ENCODE results near the gene CHTF18. TPM values are rescaled to one million over a fixed set of nuclear protein-coding genes. Genes with fewer than 3 reads are reported as not detected.

The CHTF18 gene
- total RNA-seq, 6 experiments from 2014 or later = 2.9 to 7.8 (median 4.6) TPM

DNA sequence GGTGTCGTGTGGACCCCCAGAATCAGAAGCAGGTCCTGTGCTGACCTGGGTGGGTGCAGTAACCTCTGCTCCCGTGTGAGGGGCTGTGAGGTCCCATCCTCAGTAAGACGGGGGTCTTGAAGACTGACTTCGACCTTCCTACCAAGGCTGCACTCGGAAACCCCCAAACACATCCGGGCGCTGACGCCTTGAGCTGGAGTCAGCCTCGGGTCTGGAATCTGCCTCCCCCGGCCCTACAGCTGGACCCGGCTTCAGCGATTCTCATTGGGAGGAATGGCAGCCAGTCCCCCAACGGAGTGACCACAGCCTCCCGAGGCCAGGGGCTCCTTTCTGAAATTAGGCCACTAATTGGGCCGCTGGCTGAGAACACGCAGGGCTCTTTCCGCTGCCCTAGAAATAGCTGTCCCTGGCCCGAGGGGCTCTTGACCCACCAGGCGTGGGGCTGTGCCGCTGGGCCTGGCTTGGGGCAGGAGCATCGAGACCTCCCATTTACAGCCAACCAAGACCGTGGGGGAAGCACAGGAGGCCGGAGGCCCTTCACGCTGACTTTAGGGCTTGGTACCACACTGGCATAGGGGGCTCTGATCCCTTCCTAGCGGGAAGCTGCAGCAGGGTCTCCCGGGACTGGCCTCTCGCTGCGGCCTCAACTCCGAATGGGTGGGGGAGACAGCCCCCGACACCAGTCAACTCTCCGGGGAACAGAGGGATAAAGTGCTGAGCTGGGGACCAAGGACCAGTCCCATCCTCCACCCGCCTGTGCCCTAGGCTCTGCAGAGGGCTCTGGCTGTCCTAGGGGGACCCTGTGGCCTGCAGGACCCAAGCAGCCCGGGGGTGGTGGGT is 14.7 kb downstream of the CHTF18 start:
- no peak for ATAC-seq
- H3K9me3 ChIP-seq = no peaks in the 10 kb centered on the region
- H3K27me3 ChIP-seq = no peaks in the 10 kb centered on the region
- DNase-seq = no peak
- intact Hi-C loops (cut with DNase I) = no loop called here
- H3K27ac ChIP-seq = no peak overlapping the region
- no peak for TF ChIP-seq POLR2A (IDR thresholded peaks at IDR 0.05)
- TF ChIP-seq, protein P1, sequence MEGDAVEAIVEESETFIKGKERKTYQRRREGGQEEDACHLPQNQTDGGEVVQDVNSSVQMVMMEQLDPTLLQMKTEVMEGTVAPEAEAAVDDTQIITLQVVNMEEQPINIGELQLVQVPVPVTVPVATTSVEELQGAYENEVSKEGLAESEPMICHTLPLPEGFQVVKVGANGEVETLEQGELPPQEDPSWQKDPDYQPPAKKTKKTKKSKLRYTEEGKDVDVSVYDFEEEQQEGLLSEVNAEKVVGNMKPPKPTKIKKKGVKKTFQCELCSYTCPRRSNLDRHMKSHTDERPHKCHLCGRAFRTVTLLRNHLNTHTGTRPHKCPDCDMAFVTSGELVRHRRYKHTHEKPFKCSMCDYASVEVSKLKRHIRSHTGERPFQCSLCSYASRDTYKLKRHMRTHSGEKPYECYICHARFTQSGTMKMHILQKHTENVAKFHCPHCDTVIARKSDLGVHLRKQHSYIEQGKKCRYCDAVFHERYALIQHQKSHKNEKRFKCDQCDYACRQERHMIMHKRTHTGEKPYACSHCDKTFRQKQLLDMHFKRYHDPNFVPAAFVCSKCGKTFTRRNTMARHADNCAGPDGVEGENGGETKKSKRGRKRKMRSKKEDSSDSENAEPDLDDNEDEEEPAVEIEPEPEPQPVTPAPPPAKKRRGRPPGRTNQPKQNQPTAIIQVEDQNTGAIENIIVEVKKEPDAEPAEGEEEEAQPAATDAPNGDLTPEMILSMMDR (IDR thresholded peaks at IDR 0.05) = no peak
- 50% methylated on average over 3 of the region's 33 CpGs for WGBS (ENCODE audit: insufficient coverage, low coverage, low lambda C conversion rate, missing lambda C conversion rate)
- peaks cover 0 to 3% (median 0%) of the 10 kb centered on the region in 4 donors for H3K4me1 ChIP-seq
- H3K36me3 ChIP-seq = no peaks in the 10 kb centered on the region
- H3K4me3 ChIP-seq = no peak overlapping the region

- Histone ChIP-seq H3K4me3 (no peak overlapping the region), H3K27ac (no peak overlapping the region), H3K9me3 (no peaks in the 10 kb centered on the region), H3K27me3 (no peaks in the 10 kb centered on the region), H3K4me1 (peaks cover 0 to 5% (median 0%) of the 10 kb centered on the region in 4 donors), H3K36me3 (no peaks in the 10 kb centered on the region)
- ATAC-seq (no peak), DNase-seq (no peak)
- TF ChIP-seq POLR2A (IDR thresholded peaks at IDR 0.05) = no peak
- TF ChIP-seq, protein P1 (IDR thresholded peaks at IDR 0.05) = no peak
- intact Hi-C loops (cut with DNase I) = no loop called here
- 39% methylated on average over 8 of the region's 8 CpGs for WGBS (ENCODE audit: insufficient coverage, low coverage, low lambda C conversion rate, missing lambda C conversion rate)
These were observed 15.3 kb downstream of the CHTF18 start for GRCh38 chr16:803754-804080.

DNA sequence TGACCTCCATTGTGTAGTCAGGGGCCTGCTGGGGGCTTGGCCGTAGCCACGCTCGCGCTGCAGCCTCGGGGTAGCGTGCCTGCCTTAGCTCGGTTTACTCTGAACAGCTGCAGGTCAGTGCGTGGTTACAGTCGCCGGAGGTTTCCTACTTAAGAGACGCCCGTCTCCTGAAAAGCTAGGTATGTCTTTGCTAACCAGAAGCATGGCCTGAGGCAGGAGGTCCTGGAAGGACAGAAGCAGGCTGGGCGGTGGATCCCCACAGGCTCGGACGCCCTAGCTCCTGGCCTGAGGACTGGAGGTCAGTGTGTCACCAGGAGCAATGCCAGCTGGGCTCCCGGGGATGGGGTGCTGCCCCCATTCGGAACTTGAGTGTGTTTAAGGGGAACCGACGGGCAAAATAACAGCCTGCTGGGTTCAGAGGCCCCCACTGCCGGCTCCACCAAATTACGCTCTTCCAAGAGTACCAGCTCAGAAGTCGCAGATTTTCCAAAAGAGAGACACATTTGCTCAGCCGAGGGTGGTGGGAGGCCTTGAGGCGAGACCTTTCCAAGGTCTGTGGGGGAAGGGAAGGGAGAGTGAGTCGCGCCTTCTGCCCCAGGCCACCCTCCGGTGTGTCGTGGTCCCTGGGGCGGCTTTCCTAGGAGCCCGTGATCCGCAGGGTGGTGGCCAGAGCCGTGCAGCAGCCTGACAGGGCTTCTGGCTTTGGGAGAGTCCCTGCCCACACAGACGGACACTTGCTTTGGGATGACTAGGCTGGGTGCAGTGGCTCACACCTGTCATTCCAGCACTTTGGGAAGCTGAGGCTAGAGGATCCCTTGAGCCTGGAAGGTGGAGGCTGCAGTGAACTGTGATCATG is 16.0 kb downstream of the CHTF18 start:
- TF ChIP-seq POLR2A (IDR thresholded peaks at IDR 0.05) = no peak
- TF ChIP-seq, protein P1 (IDR thresholded peaks at IDR 0.05) = no peak
- Histone ChIP-seq H3K4me3 (no peak overlapping the region), H3K27ac (no peak overlapping the region), H3K27me3 (no peaks in the 10 kb centered on the region), H3K4me1 (peaks cover 0 to 5% (median 0%) of the 10 kb centered on the region in 4 donors), H3K9me3 (no peaks in the 10 kb centered on the region), H3K36me3 (no peaks in the 10 kb centered on the region)
- DNase-seq = no peak
- WGBS (ENCODE audit: insufficient coverage, low coverage, low lambda C conversion rate, missing lambda C conversion rate) = 56% methylated on average over 15 of the region's 33 CpGs
- no peak for ATAC-seq
- intact Hi-C loops (cut with DNase I) = no loop called here

GRCh38 chr16:805474-805873 is 17.1 kb downstream of the CHTF18 start:
- Histone ChIP-seq H3K9me3 (no peaks in the 10 kb centered on the region), H3K36me3 (no peaks in the 10 kb centered on the region), H3K27me3 (no peaks in the 10 kb centered on the region), H3K27ac (no peak overlapping the region), H3K4me1 (peaks cover 0 to 5% (median 0%) of the 10 kb centered on the region in 4 donors), H3K4me3 (no peak overlapping the region)
- intact Hi-C loops (cut with DNase I) = no loop called here
- ATAC-seq = no peak
- no peak for DNase-seq
- WGBS (ENCODE audit: insufficient coverage, low coverage, low lambda C conversion rate, missing lambda C conversion rate) = no CpG with 5 or more reads among the region's 17 CpGs
- TF ChIP-seq, protein P1 (IDR thresholded peaks at IDR 0.05) = no peak
- TF ChIP-seq POLR2A (IDR thresholded peaks at IDR 0.05) = no peak

Data from right lobe of liver (tissue), 6 donors.